Gastroesophageal sphincter (tissue), 4 donors: ENCODE measurements around the gene LRRK2. TPM values are rescaled to one million over a fixed set of nuclear protein-coding genes. Genes with fewer than 3 reads are reported as not detected.

ENCODE experiments used
- ATAC-seq: fragments of 150-250 bp; one replicate; pipeline ENCODE4 v1.9.1; 2016; ENCODE audit warnings: mild to moderate bottlenecking, moderate library complexity
- H3K27ac ChIP-seq, 4 donors: fragments of 200-600 bp; sonication (generic) in 3 of 4; 1 replicate in 3 of 4; 2 replicates in 1 of 4; pipeline ENCODE4 v1.5.1; 2016 to 2019
- H3K27me3 ChIP-seq: fragments of 200-600 bp; sonication (generic); one replicate; pipeline ENCODE4 v1.5.1; 2019
- H3K36me3 ChIP-seq, 2 donors: fragments of 200-600 bp; sonication (generic); one replicate each; pipeline ENCODE4 v1.5.1; 2019; ENCODE audit warnings: control low read depth in 1 of 2
- H3K4me1 ChIP-seq, 3 donors: fragments of 200-600 bp; sonication (generic); 1 replicate in 2 of 3; 2 replicates in 1 of 3; pipeline ENCODE4 v1.5.1; 2016 to 2019; ENCODE audit warnings: control low read depth in 2 of 3
- H3K4me3 ChIP-seq, 2 donors: fragments of 200-600 bp; sonication (generic); one replicate each; pipeline ENCODE4 v1.5.1; 2019; ENCODE audit warnings: mild to moderate bottlenecking in 1 of 2, moderate library complexity in 1 of 2
- H3K9me3 ChIP-seq, 3 donors: fragments of 200-600 bp; sonication (generic); one replicate each; pipeline ENCODE4 v1.5.1; 2017 to 2019; ENCODE audit warnings: control low read depth in 2 of 3
- EP300 ChIP-seq: sonication (generic); formaldehyde crosslinking; IDR thresholded peaks from one replicate; pipeline ENCODE4 v1.6.1; 2017; ENCODE audit warnings: antibody characterized with exemption, mild to moderate bottlenecking
- POLR2A ChIP-seq, 2 donors: fragments of 450-650 bp; IDR thresholded peaks; one replicate each; pipeline ENCODE4 v1.6.1; 2017; ENCODE audit warnings: antibody characterized with exemption in 2 of 2, mild to moderate bottlenecking in 2 of 2, moderate library complexity in 1 of 2
- POLR2AphosphoS5 ChIP-seq: sonication (generic); formaldehyde crosslinking; IDR thresholded peaks from one replicate; pipeline ENCODE4 v1.6.1; 2017; ENCODE audit warnings: antibody characterized with exemption
- WGBS, 2 donors: methylation state at CpG; one replicate each; pipeline ENCODE4 v1.1.5; 2018; ENCODE audit warnings: low coverage in 1 of 2; 5-methylcytosine and 5-hydroxymethylcytosine counted together
- total RNA-seq, 4 donors: library from RNA; depleted of rRNA; stranded (reverse); fragments of >200 nt; gene quantifications; one replicate each; pipeline ENCODE4 v1.1.0, GENCODE V29; 2016
- TF ChIP-seq, protein P1 (sequence below), 4 experiments: fragments of 200-600 bp in 2 of 4; fragments of 450-650 bp in 2 of 4; sonication (generic) in 1 of 4; IDR thresholded peaks; one replicate each; pipeline ENCODE4 v1.5.1; 2017 to 2019; ENCODE audit warnings: antibody characterized with exemption in 4 of 4, mild to moderate bottlenecking in 2 of 4, moderate library complexity in 2 of 4

The LRRK2 gene
- total RNA-seq, 4 donors from 2014 or later: 22.7 to 35.2 (median 29.3) TPM

DNA sequence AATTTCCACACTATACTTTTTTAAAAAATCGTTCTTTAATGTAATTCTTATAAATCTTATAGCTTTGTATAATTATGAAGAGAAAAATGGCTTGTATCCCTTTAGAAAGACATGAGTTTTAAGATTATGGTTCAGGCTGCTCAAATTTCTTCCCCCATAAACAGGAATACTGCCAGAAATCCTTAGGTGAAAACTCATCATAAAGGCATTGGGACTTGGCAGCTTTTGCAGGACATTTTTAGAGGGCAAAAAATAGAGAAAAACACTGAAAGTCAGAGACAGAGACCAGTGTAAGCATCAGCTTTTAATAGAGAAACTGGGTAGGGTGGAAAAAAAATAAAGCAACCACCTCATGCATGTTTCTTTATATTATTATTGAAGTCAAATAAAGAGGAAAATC is 29.1 kb downstream of the LRRK2 start:
- 53 to 54% methylated on average over 1 of the region's 1 CpG for WGBS, 2 donors
- H3K27ac ChIP-seq: no peak overlapping the region
- H3K4me3 ChIP-seq: no peak overlapping the region
- H3K9me3 ChIP-seq: no peaks in the 10 kb centered on the region
- TF ChIP-seq, protein P1, sequence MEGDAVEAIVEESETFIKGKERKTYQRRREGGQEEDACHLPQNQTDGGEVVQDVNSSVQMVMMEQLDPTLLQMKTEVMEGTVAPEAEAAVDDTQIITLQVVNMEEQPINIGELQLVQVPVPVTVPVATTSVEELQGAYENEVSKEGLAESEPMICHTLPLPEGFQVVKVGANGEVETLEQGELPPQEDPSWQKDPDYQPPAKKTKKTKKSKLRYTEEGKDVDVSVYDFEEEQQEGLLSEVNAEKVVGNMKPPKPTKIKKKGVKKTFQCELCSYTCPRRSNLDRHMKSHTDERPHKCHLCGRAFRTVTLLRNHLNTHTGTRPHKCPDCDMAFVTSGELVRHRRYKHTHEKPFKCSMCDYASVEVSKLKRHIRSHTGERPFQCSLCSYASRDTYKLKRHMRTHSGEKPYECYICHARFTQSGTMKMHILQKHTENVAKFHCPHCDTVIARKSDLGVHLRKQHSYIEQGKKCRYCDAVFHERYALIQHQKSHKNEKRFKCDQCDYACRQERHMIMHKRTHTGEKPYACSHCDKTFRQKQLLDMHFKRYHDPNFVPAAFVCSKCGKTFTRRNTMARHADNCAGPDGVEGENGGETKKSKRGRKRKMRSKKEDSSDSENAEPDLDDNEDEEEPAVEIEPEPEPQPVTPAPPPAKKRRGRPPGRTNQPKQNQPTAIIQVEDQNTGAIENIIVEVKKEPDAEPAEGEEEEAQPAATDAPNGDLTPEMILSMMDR (IDR thresholded peaks at IDR 0.05): no peak
- TF ChIP-seq POLR2AphosphoS5: no peak
- no peak for ATAC-seq
- no peaks in the 10 kb centered on the region for H3K27me3 ChIP-seq
- no peaks in the 10 kb centered on the region for H3K4me1 ChIP-seq
- H3K36me3 ChIP-seq: peaks cover 0 to 62% of the 10 kb centered on the region in 2 donors

DNA sequence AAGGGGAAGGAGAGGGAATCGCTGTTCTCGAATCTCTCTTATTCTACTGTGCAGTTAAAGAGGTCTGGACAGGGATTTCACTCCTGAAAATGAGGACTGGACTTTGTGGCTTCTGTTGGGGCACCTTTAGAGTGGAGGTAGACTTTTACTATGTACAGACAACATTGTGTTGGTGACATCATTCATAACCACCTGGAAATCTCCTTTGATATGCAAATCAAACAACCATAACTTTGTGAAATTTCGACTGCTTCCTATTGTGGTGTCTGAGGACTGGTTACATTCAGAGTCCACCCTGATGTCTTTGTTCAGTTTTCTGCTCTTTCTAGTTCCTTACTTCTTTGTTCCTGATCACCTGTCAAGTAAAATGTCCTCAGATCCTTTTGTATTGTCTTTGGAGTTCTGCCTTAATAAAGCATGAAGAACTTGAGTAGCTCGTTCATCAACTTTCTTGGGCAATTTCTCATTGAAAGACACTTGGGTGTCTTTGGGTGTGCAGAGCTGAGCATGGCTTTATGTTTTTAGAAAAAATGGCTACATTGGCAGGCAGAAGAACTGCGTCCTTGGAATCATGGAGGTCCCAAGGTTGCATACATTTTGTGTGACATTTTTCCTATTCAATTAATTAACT is 29.8 kb downstream of the LRRK2 start:
- no peak overlapping the region for H3K4me3 ChIP-seq
- WGBS, 2 donors: 80 to 87% methylated on average over 3 to 5 of the region's 5 CpGs
- H3K27ac ChIP-seq: no peak overlapping the region
- no peaks in the 10 kb centered on the region for H3K4me1 ChIP-seq
- H3K27me3 ChIP-seq: no peaks in the 10 kb centered on the region
- TF ChIP-seq EP300 (no peak), POLR2AphosphoS5 (no peak), POLR2A (IDR thresholded peaks at IDR 0.05) (no peak)
- TF ChIP-seq, protein P1 (IDR thresholded peaks at IDR 0.05): no peak
- no peak for ATAC-seq
- no peaks in the 10 kb centered on the region for H3K9me3 ChIP-seq
- H3K36me3 ChIP-seq: peaks cover 0 to 64% of the 10 kb centered on the region in 2 donors

DNA sequence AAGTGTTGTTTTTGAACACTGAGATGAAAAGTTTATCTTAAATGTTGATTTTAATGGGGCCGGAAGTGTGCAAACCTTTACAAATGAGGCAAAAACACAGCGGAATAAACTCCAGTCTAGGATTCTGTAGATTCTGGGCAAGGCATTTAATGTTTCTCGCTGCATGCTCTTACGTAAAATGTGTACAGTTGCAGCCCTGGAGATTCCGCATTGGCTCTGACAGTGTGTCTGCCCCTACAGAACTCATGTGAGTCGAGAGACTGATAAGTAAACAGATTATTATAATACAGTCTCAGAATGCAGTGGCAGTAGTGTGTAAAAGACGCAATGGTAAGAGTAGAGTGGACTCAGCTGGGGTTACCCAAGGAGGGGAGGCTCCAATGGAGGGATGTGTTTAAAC is 33.6 kb downstream of the LRRK2 start:
- Histone ChIP-seq H3K4me1 (peaks cover 0 to 13% (median 4%) of the 10 kb centered on the region in 3 donors), H3K27me3 (no peaks in the 10 kb centered on the region), H3K9me3 (no peaks in the 10 kb centered on the region), H3K4me3 (no peak overlapping the region), H3K36me3 (peaks cover 0 to 38% of the 10 kb centered on the region in 2 donors), H3K27ac (no peak overlapping the region)
- WGBS, 2 donors: 79 to 96% methylated on average over 6 to 7 of the region's 7 CpGs
- TF ChIP-seq, protein P1 (IDR thresholded peaks at IDR 0.05): no peak
- TF ChIP-seq EP300: no peak
- no peak for TF ChIP-seq POLR2AphosphoS5
- TF ChIP-seq POLR2A (IDR thresholded peaks at IDR 0.05): no peak
- ATAC-seq: no peak

DNA sequence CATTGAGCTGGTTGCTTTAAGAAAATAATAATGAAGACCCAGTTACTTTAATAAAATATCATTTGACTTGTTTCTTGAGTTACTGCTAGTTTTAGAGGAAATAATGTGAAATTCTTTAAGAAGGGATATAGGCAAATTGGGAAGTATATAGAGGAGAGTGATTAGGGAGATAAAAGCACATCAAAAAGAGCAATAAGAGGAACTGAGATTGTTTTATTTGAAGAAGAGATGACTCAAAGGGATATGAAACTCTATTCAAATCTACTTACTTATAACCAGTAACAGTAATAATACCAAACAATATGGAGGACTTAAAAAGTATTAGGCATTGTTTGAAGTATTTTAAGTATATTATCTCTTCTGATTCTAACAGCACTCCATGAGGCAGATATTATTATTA is 37.1 kb downstream of the LRRK2 start:
- no peak for TF ChIP-seq EP300
- TF ChIP-seq, protein P1 (IDR thresholded peaks at IDR 0.05): no peak
- TF ChIP-seq POLR2AphosphoS5: no peak
- no peak for TF ChIP-seq POLR2A (IDR thresholded peaks at IDR 0.05)
- H3K4me3 ChIP-seq: no peak overlapping the region
- H3K4me1 ChIP-seq: peaks cover 0 to 24% (median 4%) of the 10 kb centered on the region in 3 donors
- ATAC-seq: no peak
- H3K27ac ChIP-seq: no peak overlapping the region
- no peaks in the 10 kb centered on the region for H3K27me3 ChIP-seq
- peaks cover 0 to 3% (median 0%) of the 10 kb centered on the region in 3 donors for H3K9me3 ChIP-seq
- H3K36me3 ChIP-seq: peaks cover 0 to 36% of the 10 kb centered on the region in 2 donors

DNA sequence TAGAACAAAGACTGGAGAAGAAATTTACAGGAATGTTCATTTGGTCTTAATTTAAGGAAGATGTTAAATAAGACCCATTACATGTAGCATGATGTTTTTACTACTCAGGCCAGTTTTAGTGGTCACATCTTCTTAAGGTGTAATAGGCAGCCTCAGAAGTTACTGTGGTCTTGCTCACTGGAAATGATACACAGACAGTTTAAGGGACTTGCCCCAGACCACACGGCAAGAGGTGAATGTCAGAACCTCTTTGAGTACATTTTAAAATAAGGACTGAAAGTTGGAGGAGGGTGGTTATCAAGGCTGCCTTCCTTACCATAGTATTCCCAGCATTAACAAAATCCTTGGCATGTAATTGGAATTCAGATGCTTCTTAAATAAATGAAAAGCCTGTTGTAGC is 37.9 kb downstream of the LRRK2 start:
- TF ChIP-seq EP300: no peak
- TF ChIP-seq POLR2A (IDR thresholded peaks at IDR 0.05): no peak
- TF ChIP-seq, protein P1 (IDR thresholded peaks at IDR 0.05): no peak
- H3K27ac ChIP-seq: peak overlapping the region in 1 of 4 donors; percentile 4
- 14 to 50% methylated on average over 1 of the region's 1 CpG for WGBS, 2 donors

More for the DNA sequence above, 37.9 kb downstream of the LRRK2 start:
- Histone ChIP-seq H3K4me1 (peaks cover 0 to 31% (median 4%) of the 10 kb centered on the region in 3 donors), H3K9me3 (peaks cover 0 to 3% (median 0%) of the 10 kb centered on the region in 3 donors), H3K4me3 (no peak overlapping the region), H3K36me3 (peaks cover 0 to 32% of the 10 kb centered on the region in 2 donors), H3K27me3 (no peaks in the 10 kb centered on the region)
- no peak for ATAC-seq
